Lung (tissue), 12 donors: ENCODE data around the gene COL8A2. TPM values are rescaled to one million over a fixed set of nuclear protein-coding genes. Genes with fewer than 3 reads are reported as not detected.
A peak's percentile ranks its signal among the peaks of the same experiment; 100 is the strongest.

Experiments used
- ATAC-seq: fragments of 200-7000 bp; cut with Tn5 transposase; one replicate; pipeline ENCODE4 v1.9.1; 2020; ENCODE audit warnings: moderate number of reproducible peaks; ENCODE audit not compliant: insufficient read depth, low FRiP score
- DNase-seq, 3 donors: peaks; one replicate each; pipeline ENCODE4 v3.0.0-alpha.2; 2013 to 2017
- H3K27ac ChIP-seq, 2 donors: one replicate each; pipeline ENCODE4 v1.5.1; 2013; ENCODE audit warnings: mild to moderate bottlenecking in 2 of 2, moderate library complexity in 2 of 2, control low read depth in 1 of 2, inconsistent platforms in 1 of 2, low read depth in 1 of 2, low read length in 1 of 2
- H3K27me3 ChIP-seq, 3 donors: one replicate each; pipeline ENCODE4 v1.5.1; 2013; ENCODE audit warnings: low read length in 2 of 3; ENCODE audit not compliant: control insufficient read depth in 3 of 3, insufficient read depth in 3 of 3
- H3K36me3 ChIP-seq, 4 donors: one replicate each; pipeline ENCODE4 v1.5.1; 2013; ENCODE audit warnings: low read length in 4 of 4, mild to moderate bottlenecking in 1 of 4, moderate library complexity in 1 of 4; ENCODE audit not compliant: control insufficient read depth in 4 of 4, insufficient read depth in 4 of 4
- H3K4me1 ChIP-seq, 5 donors: one replicate each; pipeline ENCODE4 v1.5.1; 2013; ENCODE audit warnings: low read length in 5 of 5, mild to moderate bottlenecking in 2 of 5, moderate library complexity in 1 of 5; ENCODE audit not compliant: control insufficient read depth in 5 of 5, insufficient read depth in 5 of 5
- H3K4me3 ChIP-seq: one replicate; pipeline ENCODE4 v1.5.1; 2013; ENCODE audit warnings: mild to moderate bottlenecking, control low read depth, moderate library complexity
- H3K9ac ChIP-seq, 2 donors: one replicate each; pipeline ENCODE4 v1.5.1; 2013; ENCODE audit warnings: low read length in 2 of 2, control low read depth in 1 of 2; ENCODE audit not compliant: insufficient read depth in 1 of 2
- H3K9me3 ChIP-seq, 4 donors: one replicate each; pipeline ENCODE4 v1.5.1; 2013; ENCODE audit warnings: low read length in 3 of 4, mild to moderate bottlenecking in 1 of 4, moderate library complexity in 1 of 4; ENCODE audit not compliant: control insufficient read depth in 4 of 4, insufficient read depth in 3 of 4
- CTCF ChIP-seq: IDR thresholded peaks from 2 replicates; pipeline ENCODE4 v1.5.1; 2012; ENCODE audit warnings: mild to moderate bottlenecking; ENCODE audit errors: control extremely low read depth, extremely low read depth
- WGBS, 2 donors: extraction: QIAGEN DNeasy Blood & Tissue Kit; methylation state at CpG; one replicate each; pipeline ENCODE4 v1.1.7; 2013; 5-methylcytosine and 5-hydroxymethylcytosine counted together
- polyA plus RNA-seq, 2 donors: library from polyadenylated mRNA; stranded (reverse); fragments of 200-250 nt; gene quantifications; one replicate each; pipeline ENCODE4 v1.2.1, GENCODE V29; 2013
- total RNA-seq, 2 donors: library from RNA; depleted of rRNA in 1 of 2; stranded (reverse); fragments of >200 nt in 1 of 2; gene quantifications; one replicate each; pipeline ENCODE4 v1.2.1, GENCODE V29; 2014 to 2021
- donor health status: control.
- donor health status: control.
- donor health status: Bipolar disorder and iron deficiency.
- donor health status: healthy.
- donor health status: DM: yes; HTN: yes; CAD: no.

COL8A2 gene
- total and polyA plus RNA-seq, 4 donors, result 2.0 to 6.0 (median 3.3) TPM

GRCh38 chr1:36154765-36155407 lies 29.9 kb upstream of the COL8A2 start:
- Histone ChIP-seq H3K9me3 (no peaks in the 10 kb centered on the region), H3K27me3 (no peaks in the 10 kb centered on the region), H3K27ac (peak overlapping the region; percentile 98 to 99), H3K4me1 (peaks cover 5 to 48% (median 20%) of the 10 kb centered on the region in 5 donors), H3K36me3 (peaks cover 0 to 4% (median 0%) of the 10 kb centered on the region in 4 donors), H3K4me3 (peak overlapping the region; percentile 55), H3K9ac (peak overlapping the region; percentile 97 to 98)
- peak; percentile 53 to 64 (median 55) for DNase-seq
- ATAC-seq, result no peak
- WGBS, 2 donors, result 46 to 51% methylated on average over 5 to 6 of the region's 6 CpGs
- TF ChIP-seq CTCF, result no peak

GRCh38 chr1:36154335-36154734 lies 29.3 kb upstream of the COL8A2 start:
- no peak overlapping the region for H3K4me3 ChIP-seq
- DNase-seq (no peak), ATAC-seq (no peak)
- TF ChIP-seq CTCF, result no peak
- peak overlapping the region in 1 of 2 donors; percentile 99 for H3K27ac ChIP-seq
- H3K9ac ChIP-seq, result no peak overlapping the region
- peaks cover 7 to 45% (median 20%) of the 10 kb centered on the region in 5 donors for H3K4me1 ChIP-seq
- WGBS, 2 donors, result 95 to 96% methylated on average over 6 of the region's 6 CpGs
- H3K27me3 ChIP-seq, result no peaks in the 10 kb centered on the region
- H3K9me3 ChIP-seq, result no peaks in the 10 kb centered on the region
- no peaks in the 10 kb centered on the region for H3K36me3 ChIP-seq

GRCh38 chr1:36153476-36153875 lies 28.5 kb upstream of the COL8A2 start:
- Histone ChIP-seq H3K4me1 (peaks cover 7 to 46% (median 19%) of the 10 kb centered on the region in 5 donors), H3K27me3 (no peaks in the 10 kb centered on the region), H3K4me3 (no peak overlapping the region), H3K27ac (peak overlapping the region in 1 of 2 donors; percentile 2), H3K9me3 (no peaks in the 10 kb centered on the region), H3K36me3 (no peaks in the 10 kb centered on the region), H3K9ac (no peak overlapping the region)
- WGBS, 2 donors, result 96 to 98% methylated on average over 6 of the region's 6 CpGs
- no peak for TF ChIP-seq CTCF
- DNase-seq (no peak), ATAC-seq (no peak)

- H3K4me1 ChIP-seq, result peaks cover 7 to 36% (median 18%) of the 10 kb centered on the region in 5 donors
- H3K27ac ChIP-seq, result peak overlapping the region; percentile 72 to 83
- no peaks in the 10 kb centered on the region for H3K27me3 ChIP-seq
- DNase-seq (no peak), ATAC-seq (no peak)
- H3K36me3 ChIP-seq, result peaks cover 0 to 2% (median 0%) of the 10 kb centered on the region in 4 donors
- 56 to 63% methylated on average over 3 of the region's 3 CpGs for WGBS, 2 donors
- H3K4me3 ChIP-seq, result no peak overlapping the region
- H3K9me3 ChIP-seq, result no peaks in the 10 kb centered on the region
- peak overlapping the region in 1 of 2 donors; percentile 28 for H3K9ac ChIP-seq
- no peak for TF ChIP-seq CTCF
These were observed 26.8 kb upstream of the COL8A2 start for GRCh38 chr1:36151845-36152203.
